ENCODE results near the gene GEMIN7. TPM values are rescaled to one million over a fixed set of nuclear protein-coding genes. Genes with fewer than 3 reads are reported as not detected.

GEMIN7 gene
- total RNA-seq, 2 donors from 2014 or later: 15.8 to 19.5 TPM

GRCh38 chr19:45140144-45140503 lies 61.1 kb downstream of the GEMIN7 start:
- 94 to 97% methylated on average over 6 of the region's 8 CpGs for WGBS, 2 donors
- DNase-seq (no peak), ATAC-seq (no peak)
- Histone ChIP-seq H3K36me3 (replicated peaks in 1 of 2; ENCODE audit: insufficient read depth in 1 of 2, low read depth in 2 of 2) (peaks cover 4 to 7% of the 10 kb centered on the region in 2 donors), H3K27me3 (no peaks in the 10 kb centered on the region), H3K4me3 (no peak overlapping the region), H3K27ac (no peak overlapping the region), H3K4me1 (peaks cover 14% of the 10 kb centered on the region), H3K9me3 (no peaks in the 10 kb centered on the region)
- intact Hi-C loops (cut with DNase I): no loop called here
- TF ChIP-seq POLR2A (IDR thresholded peaks at IDR 0.05): no peak
- no peak for TF ChIP-seq CTCF (IDR thresholded peaks at IDR 0.05)

- Histone ChIP-seq H3K27me3 (no peaks in the 10 kb centered on the region), H3K9me3 (no peaks in the 10 kb centered on the region), H3K4me3 (no peak overlapping the region), H3K27ac (no peak overlapping the region), H3K4me1 (peaks cover 14% of the 10 kb centered on the region), H3K36me3 (replicated peaks in 1 of 2; ENCODE audit: insufficient read depth in 1 of 2, low read depth in 2 of 2) (peaks cover 4 to 7% of the 10 kb centered on the region in 2 donors)
- DNase-seq: no peak
- intact Hi-C loops (cut with DNase I): no loop called here
- TF ChIP-seq POLR2A (IDR thresholded peaks at IDR 0.05): no peak
- TF ChIP-seq CTCF (IDR thresholded peaks at IDR 0.05): no peak
- ATAC-seq: no peak
- 92 to 96% methylated on average over 9 of the region's 11 CpGs for WGBS, 2 donors
Measured at GRCh38 chr19:45140533-45140932, 61.5 kb downstream of the GEMIN7 start.

Small RNA genes within 50 kb of the gene (small RNA-seq; reads per million reads assigned to genes)
- gene RNU6-611P: not detected

Other genes with a start within 250 kb of the GEMIN7 start
- 100 to 1,000 TPM in 1 of 2 donors, 10 to 100 TPM in 1; 54.0 to 137 TPM for gene NECTIN2, start 233.0 kb upstream of the GEMIN7 start, total RNA-seq
- 10 to 100 TPM; 19.7 to 34.3 TPM for gene TOMM40, start 188.0 kb upstream of the GEMIN7 start, total RNA-seq
- gene APOE, start 173.5 kb upstream of the GEMIN7 start, total RNA-seq: 100 to 1,000 TPM in 1 of 2 donors, 10 to 100 TPM in 1; 77.6 to 216 TPM
- 10 to 100 TPM in 1 of 2 donors, 1 to 10 TPM in 1; 5.4 to 24.1 TPM for gene APOC1, start 164.7 kb upstream of the GEMIN7 start, total RNA-seq
- not detected for gene APOC4, start 137.0 kb upstream of the GEMIN7 start, total RNA-seq
- gene APOC2, start 133.2 kb upstream of the GEMIN7 start, total RNA-seq: not detected
- 10 to 100 TPM; 37.1 to 48.5 TPM for gene CLPTM1, start 123.9 kb upstream of the GEMIN7 start, total RNA-seq
- 10 to 100 TPM in 1 of 2 donors, 1 to 10 TPM in 1; 8.9 to 11.9 TPM for gene RELB, start 77.8 kb upstream of the GEMIN7 start, total RNA-seq
- 10 to 100 TPM; 40.2 to 64.9 TPM for gene CLASRP, start 40.2 kb upstream of the GEMIN7 start, total RNA-seq
- gene ZNF296, start 2.8 kb upstream of the GEMIN7 start, total RNA-seq: under 1 TPM in 1 of 2 donors, not detected in 1; 0.26 TPM
- 10 to 100 TPM; 16.6 to 49.8 TPM for gene PPP1R37, start 13.9 kb downstream of the GEMIN7 start, total RNA-seq
- gene NKPD1, start 81.7 kb downstream of the GEMIN7 start, total RNA-seq: not detected
- 1 to 10 TPM in 1 of 2 donors, not detected in 1; 8.3 TPM for gene TRAPPC6A, start 99.0 kb downstream of the GEMIN7 start, total RNA-seq
- gene BLOC1S3, start 99.5 kb downstream of the GEMIN7 start, total RNA-seq: 10 to 100 TPM in 1 of 2 donors, 1 to 10 TPM in 1; 4.9 to 12.5 TPM
- gene EXOC3L2, start 166.1 kb downstream of the GEMIN7 start, total RNA-seq: 1 to 10 TPM; 4.2 to 6.9 TPM
- 10 to 100 TPM in 1 of 2 donors, 1 to 10 TPM in 1; 9.2 to 12.5 TPM for gene MARK4, start 172.0 kb downstream of the GEMIN7 start, total RNA-seq
- not detected for gene CKM, start 243.6 kb downstream of the GEMIN7 start, total RNA-seq

Measured in body of pancreas (tissue), 4 donors.